ENCODE results near the gene FBXW4.
"Not testable (repeated sequence)": the region's sequence is repeated elsewhere in the genome, so short reads cannot be mapped to it uniquely, and the experiment has no call there.

The FBXW4 gene

GRCh38 chr10:101614663-101615524, 80.1 kb downstream of the FBXW4 start:
- DNase-seq = no peak

DNA sequence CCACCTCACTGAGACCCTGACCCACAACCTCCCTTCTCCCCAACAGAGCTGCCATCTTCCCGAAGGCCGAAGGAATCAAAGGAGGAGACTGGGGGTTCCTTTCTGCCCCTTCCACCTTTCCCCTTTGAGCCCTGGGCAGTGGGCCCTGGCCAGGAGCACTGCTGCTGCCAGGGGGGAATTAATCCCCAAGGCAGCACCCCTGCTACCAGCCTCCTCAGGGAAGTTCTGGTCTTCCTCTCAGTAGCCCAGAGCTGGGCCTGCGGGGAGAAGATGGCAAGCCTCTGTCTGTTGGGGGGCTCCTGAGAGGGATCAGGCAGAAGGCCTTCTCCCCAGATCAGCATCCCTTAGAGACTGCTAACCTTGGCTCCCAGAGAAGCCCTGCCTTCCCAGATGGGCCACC, 81.3 kb downstream of the FBXW4 start:
- no peak for DNase-seq

DNA sequence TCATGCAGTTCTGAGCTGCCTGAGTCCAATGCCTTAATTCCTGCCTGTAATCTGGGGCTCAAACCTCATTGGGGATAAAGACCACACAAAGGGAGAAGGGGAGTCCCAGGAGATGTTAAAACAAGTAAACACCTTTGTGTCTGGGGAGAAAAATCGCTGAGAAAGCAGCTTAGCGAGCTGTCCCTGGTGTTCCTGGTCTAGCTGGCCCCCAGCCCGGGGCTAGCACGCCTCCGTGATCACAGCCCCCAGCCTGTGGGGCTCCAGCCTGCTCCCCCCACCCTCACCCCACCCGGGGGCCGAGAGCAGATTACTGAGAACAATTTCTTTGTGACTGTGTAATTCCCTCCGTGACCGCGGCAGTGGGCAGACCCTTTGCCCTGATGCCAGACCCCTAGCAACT, 82.1 kb downstream of the FBXW4 start:
- no peak for DNase-seq

GRCh38 chr10:101612086-101612485, 82.9 kb downstream of the FBXW4 start:
- DNase-seq = no peak

DNA sequence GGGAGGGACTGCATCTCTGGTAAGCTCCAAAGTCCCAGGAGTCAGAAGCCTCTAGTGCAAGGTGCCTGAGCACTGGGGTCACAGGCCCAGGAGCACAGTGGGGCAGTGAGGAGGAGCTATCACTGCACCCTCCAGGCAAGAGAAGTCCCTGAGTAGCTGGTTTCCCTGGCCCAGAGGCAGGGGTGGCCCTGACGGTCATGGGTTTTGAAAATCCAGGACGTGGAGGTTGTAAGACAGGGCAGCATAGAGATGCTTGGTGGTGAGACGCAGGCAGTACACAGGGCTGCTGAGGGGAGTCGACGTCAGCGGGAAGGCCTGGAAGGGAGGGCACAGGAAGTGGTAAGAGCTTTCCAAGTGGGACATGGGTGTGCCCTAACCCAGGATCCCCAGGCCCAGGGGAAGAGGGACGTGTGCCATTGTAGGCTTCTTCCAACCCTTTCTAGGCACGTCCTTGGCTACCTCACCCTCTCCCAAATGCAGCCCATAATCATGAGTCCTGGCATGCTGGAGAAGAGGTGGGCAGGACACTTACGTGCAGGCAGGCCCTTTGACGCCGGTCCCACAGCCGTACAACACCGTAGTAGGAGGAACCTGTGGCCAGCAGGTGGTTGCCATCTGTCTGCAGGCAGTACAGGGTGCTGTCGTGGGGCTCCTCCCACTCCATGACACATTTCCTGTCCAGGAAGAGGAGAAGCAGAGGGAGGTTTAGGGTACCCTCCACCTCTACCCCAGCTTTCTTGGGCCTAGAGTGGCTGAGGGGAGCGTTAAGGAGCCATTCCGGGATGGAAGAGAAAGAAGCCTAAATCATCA, 83.7 kb downstream of the FBXW4 start:
- peak; percentile 27 for DNase-seq

GRCh38 chr10:101609481-101609880, 85.5 kb downstream of the FBXW4 start:
- DNase-seq = peak; percentile 44

- DNase-seq = no peak
Measured at GRCh38 chr10:101607124-101607523, 87.8 kb downstream of the FBXW4 start.

- DNase-seq = peak; percentile 70
Measured at GRCh38 chr10:101602761-101603398, 92.1 kb downstream of the FBXW4 start.

- DNase-seq = no peak
Measured at GRCh38 chr10:101601541-101601940, 93.4 kb downstream of the FBXW4 start.

DNA sequence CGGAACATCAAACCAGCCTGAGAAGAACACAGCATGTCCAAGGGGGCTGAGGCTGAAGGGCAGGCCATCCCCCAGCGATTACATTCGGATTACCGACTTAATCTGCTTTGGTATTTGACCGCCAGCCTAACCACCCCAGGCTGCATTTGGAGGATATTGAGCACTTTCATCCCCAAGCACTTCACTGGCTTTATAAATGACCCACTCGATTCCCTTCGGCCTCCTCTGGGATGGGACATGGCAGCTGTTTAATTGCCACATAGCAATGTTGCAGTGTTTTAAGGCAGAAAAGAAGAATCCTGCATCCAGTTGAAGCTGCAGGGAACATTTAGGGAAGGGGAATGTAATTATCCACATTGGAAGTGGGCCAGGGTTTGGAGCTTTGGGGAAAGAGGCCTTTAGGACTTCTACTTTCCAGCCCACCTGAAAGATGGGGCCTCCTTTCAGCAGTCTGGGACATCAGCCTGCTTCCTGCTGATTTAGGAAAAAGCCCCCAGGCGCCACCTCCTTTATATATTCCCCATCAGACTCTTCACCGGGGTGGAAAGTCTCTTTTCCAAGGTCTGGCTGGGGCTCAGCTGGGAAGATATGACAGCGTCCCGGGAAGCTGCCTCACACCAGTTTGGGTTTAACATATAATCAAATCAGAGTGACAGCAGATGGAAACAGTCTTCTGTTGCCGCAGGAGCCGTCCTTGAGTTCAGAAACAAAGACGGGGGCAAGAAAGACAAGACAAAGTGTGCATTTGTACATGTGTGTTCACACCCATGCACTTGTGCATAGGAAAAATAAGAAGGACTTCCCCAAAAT, 97.7 kb downstream of the FBXW4 start:
- no peak for DNase-seq

GRCh38 chr10:101595591-101596433, 99.2 kb downstream of the FBXW4 start:
- peak; percentile 21 for DNase-seq

DNA sequence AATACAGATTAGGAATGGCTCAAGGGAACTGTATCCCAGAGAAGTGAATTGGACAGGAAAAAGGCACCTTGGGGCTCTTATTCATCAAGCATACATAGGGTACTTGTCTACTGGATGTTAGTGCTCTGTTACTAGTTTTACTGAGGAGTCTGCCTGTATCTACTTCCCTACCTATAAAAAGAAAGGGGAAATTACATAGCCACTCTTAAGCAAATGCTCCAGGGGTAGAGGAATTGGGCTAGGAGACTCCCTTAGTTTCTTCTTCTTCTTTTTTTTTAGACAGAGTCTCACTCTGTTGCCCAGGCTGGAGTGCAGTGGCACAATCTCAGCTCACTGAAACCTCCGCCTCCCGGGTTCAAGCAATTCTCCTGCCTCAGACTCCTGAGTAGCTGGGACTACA, 101.6 kb downstream of the FBXW4 start:
- DNase-seq = not testable (repeated sequence)

- peak; percentile 31 for DNase-seq
Measured at GRCh38 chr10:101588879-101589278, 106.1 kb downstream of the FBXW4 start.

DNA sequence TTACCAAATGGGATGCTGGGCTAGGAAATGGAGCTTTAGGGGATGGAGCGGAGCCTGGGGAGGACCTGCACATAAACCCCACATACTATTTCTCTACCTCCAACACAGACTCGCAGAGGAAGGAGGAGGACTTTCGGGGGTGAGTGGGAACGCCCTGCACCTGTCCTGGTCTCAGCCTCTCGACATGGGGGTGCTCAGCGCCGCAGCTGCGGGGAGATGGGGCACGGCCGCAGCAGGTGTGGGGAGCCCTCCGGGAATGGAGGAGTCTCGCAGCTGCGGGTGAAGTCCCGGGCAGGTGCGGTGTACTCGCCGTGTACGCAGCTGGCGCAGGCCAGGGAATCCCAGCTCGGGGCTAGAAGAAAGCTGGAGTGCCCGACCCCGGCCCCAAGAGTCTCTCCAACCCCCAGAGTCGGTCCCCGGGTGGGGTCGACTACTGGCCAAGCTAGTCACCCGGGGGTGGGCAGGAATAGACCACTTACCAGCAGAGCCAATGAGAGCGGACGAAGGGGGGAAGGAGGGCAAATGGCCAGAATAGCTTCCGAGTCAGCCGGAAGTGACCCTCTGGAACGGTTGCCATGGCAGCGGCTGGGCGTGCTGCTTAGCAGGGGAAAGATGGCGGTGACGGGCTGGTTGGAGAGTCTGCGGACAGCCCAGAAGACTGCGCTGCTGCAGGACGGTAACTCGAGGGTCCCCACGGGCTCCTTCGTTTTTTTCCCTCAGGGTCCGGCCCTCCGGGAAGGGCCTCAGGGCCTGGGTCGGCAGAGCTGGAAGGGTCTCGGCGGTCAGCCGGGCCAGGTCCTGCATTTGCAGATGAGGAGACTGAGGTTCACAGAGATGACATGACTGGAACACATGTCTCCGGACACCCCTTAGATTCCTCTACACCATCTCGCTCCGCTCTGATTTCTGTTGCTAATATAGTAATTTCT, 107.0 kb downstream of the FBXW4 start, which contains the start of the genes DPCD and POLL:
TSS of gene DPCD (plus strand) at position 597 of the 929 bp plus-strand sequence. CDS start at position 613, 16 bp downstream.
TSS of gene POLL (minus strand) at position 533 of the 929 bp plus-strand sequence. CDS start 897 bp downstream, outside the sequence.
- DNase-seq = peak; percentile 95

GRCh38 chr10:101585841-101586240, 109.1 kb downstream of the FBXW4 start:
- DNase-seq = no peak

DNA sequence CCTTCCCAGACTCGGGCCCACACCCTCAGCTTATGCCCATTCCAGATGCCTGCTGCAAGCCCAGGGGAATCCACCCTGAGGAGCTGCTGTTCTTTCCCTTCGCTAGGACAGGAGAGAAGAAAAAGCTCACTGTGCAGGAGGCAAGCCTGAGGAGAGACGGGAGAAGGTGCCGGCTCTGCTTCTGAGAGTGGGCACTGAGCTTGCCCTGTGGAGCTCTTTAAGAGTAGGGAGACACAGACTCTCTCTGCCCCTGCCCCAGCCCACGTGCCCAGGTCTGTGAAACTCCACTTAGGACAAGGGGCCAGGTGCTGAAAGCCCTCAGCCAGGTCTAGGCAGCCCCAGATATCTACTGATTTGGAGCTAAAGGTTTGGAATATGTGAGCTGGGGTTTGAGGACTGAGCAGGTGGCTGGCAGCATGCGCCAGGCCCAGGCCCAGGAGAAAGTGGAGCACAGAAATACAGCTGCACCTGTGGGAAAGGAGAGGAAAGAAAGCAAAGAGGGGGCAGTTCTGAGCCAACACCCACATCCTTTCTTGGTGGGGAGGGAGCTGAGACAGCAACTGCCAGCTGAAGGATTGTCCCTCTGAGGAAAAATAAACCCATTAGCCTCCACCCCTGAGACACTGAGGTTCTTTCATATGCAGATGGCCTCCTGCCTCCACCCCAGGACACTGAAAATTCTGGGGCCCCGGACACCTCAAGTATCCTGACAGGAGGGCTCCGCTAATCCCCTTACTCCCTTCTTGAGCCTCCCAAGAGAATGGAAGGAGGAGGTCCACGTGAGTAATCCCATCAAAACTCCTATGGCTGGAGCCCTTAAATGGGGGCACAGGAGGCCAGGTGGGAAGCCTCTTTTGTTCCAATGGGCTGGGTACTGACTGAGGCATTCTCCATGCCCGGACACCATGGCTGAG, 114.2 kb downstream of the FBXW4 start:
- no peak for DNase-seq

- no peak for DNase-seq
Measured at GRCh38 chr10:101579516-101579870, 115.5 kb downstream of the FBXW4 start.

GRCh38 chr10:101578803-101579515, 116.0 kb downstream of the FBXW4 start:
- DNase-seq = no peak

Measured in fibroblast of skin of right biceps (primary cell).